ENCODE data around the gene POLR3G. TPM values are rescaled to one million over a fixed set of nuclear protein-coding genes. Genes with fewer than 3 reads are reported as not detected.
A peak's percentile ranks its signal among the peaks of the same experiment; 100 is the strongest.

The POLR3G gene
- polyA plus RNA-seq (ENCODE audit: insufficient read length in 3 of 3): 1 to 10 TPM; 1.8 to 2.9 (median 2.2) TPM

- DNase-seq (ENCODE audit: low read depth in 3 of 3, low spot score in 2 of 3): peak; percentile 68 to 82 (median 75)
These were observed at the start of gene POLR3G, which contains the start of gene MBLAC2 for GRCh38 chr5:90474235-90475107. Gene POLR3G (plus strand): TSS chr5:90474864. CDS start chr5:90485568, 10,704 bp downstream. Gene MBLAC2 (minus strand): TSS chr5:90474771. CDS start chr5:90474292, 479 bp downstream.

GRCh38 chr5:90434116-90434714, 40.4 kb upstream of the POLR3G start:
- DNase-seq (ENCODE audit: low read depth in 3 of 3, low spot score in 2 of 3): no peak

- DNase-seq (ENCODE audit: low read depth in 3 of 3, low spot score in 2 of 3): no peak
These were observed 37.0 kb upstream of the POLR3G start for GRCh38 chr5:90437663-90438062.

GRCh38 chr5:90438100-90438499, 36.6 kb upstream of the POLR3G start:
- no peak for DNase-seq (ENCODE audit: low read depth in 3 of 3, low spot score in 2 of 3)

GRCh38 chr5:90440644-90441043, 34.0 kb upstream of the POLR3G start:
- DNase-seq (ENCODE audit: low read depth in 3 of 3, low spot score in 2 of 3): no peak

GRCh38 chr5:90446961-90447360, 27.7 kb upstream of the POLR3G start:
- no peak for DNase-seq (ENCODE audit: low read depth in 3 of 3, low spot score in 2 of 3)

- no peak for DNase-seq (ENCODE audit: low read depth in 3 of 3, low spot score in 2 of 3)
These were observed 13.4 kb upstream of the POLR3G start for GRCh38 chr5:90461288-90461687.

- DNase-seq (ENCODE audit: low read depth in 3 of 3, low spot score in 2 of 3): no peak
These were observed 1.8 kb upstream of the POLR3G start for GRCh38 chr5:90472783-90473395.

GRCh38 chr5:90473396-90474234, 1.0 kb upstream of the POLR3G start:
- DNase-seq (ENCODE audit: low read depth in 3 of 3, low spot score in 2 of 3): peak in 2 of 3 donors; percentile 10 to 43

GRCh38 chr5:90475436-90475980, 844 bp downstream of the POLR3G start:
- no peak for DNase-seq (ENCODE audit: low read depth in 3 of 3, low spot score in 2 of 3)

GRCh38 chr5:90476391-90476790, 1.7 kb downstream of the POLR3G start:
- DNase-seq (ENCODE audit: low read depth in 3 of 3, low spot score in 2 of 3): no peak

GRCh38 chr5:90477073-90477472, 2.4 kb downstream of the POLR3G start:
- DNase-seq (ENCODE audit: low read depth in 3 of 3, low spot score in 2 of 3): no peak

GRCh38 chr5:90477621-90478215, 3.1 kb downstream of the POLR3G start:
- DNase-seq (ENCODE audit: low read depth in 3 of 3, low spot score in 2 of 3): no peak

GRCh38 chr5:90479611-90480385, 5.1 kb downstream of the POLR3G start:
- no peak for DNase-seq (ENCODE audit: low read depth in 3 of 3, low spot score in 2 of 3)

GRCh38 chr5:90480699-90481098, 6.0 kb downstream of the POLR3G start:
- DNase-seq (ENCODE audit: low read depth in 3 of 3, low spot score in 2 of 3): no peak

GRCh38 chr5:90483206-90483605, 8.5 kb downstream of the POLR3G start:
- no peak for DNase-seq (ENCODE audit: low read depth in 3 of 3, low spot score in 2 of 3)

- DNase-seq (ENCODE audit: low read depth in 3 of 3, low spot score in 2 of 3): no peak
These were observed 9.9 kb downstream of the POLR3G start for GRCh38 chr5:90484540-90484939.

- DNase-seq (ENCODE audit: low read depth in 3 of 3, low spot score in 2 of 3): no peak
These were observed 14.1 kb downstream of the POLR3G start for GRCh38 chr5:90488791-90489190.

GRCh38 chr5:90494043-90494442, 19.4 kb downstream of the POLR3G start:
- no peak for DNase-seq (ENCODE audit: low read depth in 3 of 3, low spot score in 2 of 3)
